ENCODE data around the gene ABCA2.

The ABCA2 gene

DNA sequence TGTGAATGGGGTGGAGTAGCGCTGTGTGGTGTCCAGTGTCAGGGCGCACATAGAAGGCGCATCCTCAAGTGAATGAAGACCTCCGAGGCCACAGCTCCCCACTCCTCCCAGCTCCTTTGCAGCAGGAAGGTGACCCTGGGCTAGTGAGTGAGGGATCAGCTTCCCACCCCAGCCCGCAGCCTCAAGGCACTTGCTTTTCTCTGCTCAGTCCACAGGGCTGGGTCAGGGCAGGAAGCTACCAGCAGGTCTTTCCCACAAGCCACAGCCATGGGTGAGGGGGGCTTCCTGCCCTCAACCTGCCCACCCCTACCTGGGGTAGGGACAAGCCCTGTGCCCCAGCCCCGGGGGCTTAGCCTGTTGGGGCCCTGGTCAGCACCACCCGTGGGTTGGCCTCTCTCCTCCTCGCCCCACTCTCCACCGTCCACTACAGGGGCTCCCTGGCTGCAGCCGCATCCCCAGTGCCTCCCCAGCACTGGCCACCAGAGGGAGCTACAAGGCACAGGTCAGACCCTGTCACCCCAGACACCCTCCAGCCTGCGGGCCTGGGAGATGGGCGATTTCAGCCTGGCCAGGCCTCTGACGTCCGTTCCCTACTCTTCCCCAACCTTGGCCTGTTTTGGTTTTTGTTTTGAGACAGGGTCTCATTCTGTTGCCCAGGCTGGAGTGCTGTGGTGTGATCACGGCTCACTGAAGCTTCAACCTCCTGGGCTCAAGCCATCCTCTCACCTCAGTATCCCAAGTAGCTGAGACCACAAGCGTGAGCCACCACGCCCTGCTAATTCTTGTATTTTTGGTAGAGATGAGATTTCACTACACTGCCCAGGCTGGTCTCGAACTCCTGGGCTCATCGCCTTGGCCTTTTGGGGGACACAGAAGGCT lies 1.3 kb upstream of the ABCA2 start:
- DNase-seq, result peak; percentile 76

DNA sequence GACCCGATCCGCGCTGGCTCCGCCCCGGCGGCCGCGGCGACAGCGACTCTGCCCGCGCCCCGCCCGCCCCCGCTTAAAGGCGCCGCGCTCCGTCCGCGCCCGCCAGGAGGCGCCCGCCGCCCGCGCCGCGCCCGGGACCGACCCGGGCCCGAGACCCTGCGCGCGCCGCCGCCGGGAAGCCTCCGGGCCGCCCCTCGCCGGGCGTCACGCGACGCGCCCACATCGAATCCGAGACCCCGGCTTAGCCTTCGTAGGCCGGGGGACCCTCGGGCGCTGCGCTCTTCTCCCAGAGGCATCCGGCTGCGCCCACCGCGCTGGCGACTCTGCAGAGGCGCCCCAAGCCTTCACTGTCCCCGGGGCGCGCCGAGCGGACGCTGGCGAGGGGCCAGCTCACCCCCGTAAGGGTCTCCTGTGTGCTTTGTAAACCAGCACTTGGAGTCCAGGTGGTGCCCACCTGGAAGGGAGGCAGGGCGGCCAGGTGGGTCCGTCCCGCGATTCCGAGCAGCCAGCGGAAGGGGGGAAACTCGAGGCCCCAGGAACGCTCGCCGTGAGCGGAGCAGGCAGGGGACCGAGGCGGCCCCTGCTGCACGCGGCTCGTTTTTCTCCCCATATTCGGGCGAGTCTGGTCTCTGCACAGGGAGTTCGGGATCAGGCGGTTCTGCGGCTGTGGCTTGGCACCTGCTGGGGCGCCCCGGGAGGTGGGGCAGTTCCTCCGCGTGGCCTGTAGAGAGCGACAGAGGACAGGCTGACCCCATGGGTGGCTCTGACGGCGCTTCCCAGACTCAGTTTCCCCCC lies 423 bp upstream of the ABCA2 start:
- peak; percentile 84 for DNase-seq

DNA sequence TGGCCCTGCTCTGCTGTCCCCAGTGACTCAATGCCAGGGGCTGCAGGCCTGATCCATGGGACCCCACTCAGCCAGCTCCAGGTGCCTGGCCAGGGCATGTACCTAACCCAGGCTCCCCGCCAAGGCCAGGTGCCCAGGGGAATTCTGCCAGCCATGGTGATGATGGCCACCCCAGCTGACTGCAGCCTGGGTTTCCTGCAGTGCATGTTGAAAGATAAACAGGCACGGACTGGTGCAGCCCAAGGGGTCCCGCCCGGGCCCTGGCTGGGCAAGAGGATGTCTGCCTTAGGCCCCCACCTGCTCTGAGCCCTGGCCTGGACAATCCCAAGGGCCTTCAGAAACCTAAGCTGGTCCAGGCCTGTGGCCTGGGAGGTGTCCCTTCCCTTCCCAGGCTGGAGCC lies 1.2 kb downstream of the ABCA2 start:
- DNase-seq, result no peak

DNA sequence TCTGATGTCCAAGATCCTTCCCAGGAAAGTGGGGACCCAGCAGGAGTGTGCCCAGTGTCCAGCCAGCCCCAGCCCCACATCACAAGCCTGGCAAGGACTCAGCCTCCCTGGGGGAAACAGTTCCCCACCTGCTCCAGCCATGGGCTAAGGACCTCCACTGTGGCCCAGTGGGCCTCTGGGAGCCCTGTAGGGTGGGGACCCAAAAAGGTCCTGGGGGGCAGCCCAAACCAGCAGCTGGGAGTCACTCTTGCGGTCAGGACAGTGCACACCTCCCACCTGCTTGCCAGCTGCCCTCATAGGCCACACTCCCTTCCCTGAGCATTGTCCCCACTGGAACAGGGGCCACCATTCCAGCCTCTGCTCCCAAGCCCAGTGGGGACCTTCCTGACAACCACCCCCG lies 1.7 kb downstream of the ABCA2 start:
- DNase-seq, result no peak

DNA sequence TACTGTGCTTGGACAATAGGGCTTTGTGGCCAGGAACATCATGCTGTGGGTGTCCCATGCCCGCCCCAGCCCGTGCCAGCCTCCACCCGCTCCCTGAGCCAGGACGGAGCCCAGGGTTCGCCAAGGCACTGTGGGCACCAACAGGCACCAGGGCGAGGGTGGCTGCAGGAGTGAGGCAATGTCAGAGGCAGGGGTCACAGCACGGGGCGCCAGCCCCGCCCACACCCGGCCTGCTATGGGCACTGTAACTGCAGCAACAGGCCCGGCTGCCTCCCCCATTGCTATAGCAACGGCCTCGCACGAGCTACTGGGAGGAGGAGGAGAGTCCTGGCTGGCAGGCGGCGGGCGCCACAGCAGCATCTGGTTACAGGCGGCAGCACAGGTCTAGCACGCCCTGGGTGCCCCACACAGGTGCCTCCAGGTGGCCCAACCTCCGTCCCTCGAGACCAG lies 2.5 kb downstream of the ABCA2 start:
- peak; percentile 73 for DNase-seq

DNA sequence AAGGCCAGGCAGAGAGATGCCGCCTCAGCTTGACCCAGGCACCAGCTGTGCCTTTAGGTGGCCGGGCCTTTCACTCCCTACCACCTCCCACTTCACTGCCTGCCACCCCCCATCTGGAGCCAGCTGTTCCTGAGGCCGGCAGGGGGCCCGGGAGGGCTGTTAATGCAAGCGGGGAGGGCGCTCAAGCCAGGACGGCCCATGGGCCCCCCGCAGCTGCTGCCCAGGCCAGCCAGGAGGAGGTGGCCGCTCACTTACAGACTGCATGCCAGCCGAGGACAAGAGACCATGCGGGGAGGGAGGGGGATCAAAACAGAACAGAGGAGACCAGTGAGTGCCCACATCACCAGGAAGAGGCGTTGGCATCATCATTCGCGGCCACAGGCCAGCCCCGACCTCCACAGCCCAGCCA lies 4.5 kb downstream of the ABCA2 start:
- DNase-seq, result no peak

DNA sequence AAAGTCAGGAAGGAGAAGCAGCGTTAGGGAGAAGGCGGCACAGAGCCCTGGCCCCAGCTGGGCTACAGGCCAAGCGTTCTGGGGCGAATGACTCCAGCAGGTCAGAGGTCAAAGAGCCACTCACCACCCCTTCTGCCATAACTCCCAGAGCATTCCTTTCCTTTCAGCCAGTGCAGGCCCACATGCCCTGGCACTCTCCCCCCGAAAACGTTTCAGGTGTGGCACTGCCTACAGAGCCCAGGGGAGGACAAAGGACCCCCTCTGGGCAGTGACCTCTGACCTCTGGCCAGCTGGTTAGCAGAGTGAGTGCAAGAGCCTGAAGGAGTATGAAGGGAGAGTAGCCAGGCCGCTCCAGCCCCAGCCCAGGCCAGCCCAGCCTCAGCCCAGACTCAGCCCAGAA lies 4.9 kb downstream of the ABCA2 start:
- DNase-seq, result no peak

DNA sequence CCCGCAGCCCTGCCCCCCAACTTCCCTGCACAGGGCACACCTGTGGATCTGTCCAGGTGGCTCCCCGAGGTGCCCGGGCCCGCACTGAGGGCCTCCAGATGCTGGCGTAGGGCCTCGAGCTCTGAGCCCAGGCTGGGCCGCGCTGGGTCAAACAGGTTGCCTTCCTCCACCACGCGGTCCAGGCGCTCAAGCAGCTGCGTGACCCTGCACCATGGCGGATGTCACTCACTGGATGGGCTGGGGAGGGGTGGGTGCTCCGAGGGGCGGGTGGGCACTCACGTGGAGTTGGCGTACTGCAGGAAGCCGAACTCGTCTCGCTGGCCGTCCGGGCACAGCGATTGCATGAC lies 5.4 kb downstream of the ABCA2 start:
- no peak for DNase-seq

DNA sequence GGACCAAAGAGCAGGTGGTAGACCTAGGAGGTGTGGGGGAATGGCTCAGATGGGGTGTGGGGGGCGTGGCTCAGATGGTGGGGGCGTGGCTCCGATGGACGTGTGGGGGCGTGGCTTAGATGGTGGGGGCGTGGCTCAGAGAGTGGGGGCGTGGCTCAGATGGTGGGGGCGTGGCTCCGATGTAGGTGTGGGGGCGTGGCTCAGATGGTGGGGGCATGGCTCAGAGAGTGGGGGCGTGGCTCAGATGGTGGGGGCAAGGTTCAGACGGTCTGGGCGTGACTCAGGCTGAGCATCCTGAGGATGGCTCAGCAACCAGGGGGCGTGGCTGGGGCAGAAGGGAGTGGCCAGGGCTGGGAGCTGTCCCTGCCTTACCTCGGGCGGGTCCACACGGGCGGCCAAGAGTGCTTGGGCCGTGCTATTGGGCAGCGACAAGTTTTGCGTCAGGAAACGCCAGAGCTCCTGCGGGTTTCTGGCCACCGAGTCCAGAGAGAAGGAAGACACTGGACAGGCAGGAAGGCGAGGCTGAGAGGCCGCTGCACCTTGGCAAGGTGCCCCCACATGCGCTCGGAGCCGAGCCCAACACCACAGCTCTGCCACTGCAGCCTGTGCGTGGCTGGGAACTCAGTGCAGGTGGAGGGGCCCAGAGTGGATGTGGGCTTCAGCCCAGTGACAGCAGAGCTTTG lies 5.9 kb downstream of the ABCA2 start:
- no peak for DNase-seq

DNA sequence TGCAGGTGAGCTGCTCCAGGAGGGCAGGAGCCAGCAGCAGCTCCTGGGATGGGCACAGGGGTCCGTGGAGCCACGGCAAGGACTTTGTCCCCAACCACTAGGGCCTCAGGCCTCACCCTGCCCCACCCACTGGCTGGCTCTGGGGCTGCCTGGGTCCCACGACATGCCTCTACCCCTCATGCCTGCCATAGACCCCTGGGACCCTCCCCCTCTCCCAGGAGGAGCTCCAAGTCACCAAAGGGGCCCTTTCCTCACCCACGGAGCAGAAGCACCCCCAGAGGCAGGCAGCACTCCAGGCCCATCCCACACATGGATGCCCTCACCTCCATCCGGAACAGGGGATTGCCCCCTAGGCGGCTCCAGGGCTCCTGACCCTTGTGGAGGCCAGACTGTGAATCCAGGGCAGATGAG lies 6.5 kb downstream of the ABCA2 start:
- DNase-seq, result no peak

DNA sequence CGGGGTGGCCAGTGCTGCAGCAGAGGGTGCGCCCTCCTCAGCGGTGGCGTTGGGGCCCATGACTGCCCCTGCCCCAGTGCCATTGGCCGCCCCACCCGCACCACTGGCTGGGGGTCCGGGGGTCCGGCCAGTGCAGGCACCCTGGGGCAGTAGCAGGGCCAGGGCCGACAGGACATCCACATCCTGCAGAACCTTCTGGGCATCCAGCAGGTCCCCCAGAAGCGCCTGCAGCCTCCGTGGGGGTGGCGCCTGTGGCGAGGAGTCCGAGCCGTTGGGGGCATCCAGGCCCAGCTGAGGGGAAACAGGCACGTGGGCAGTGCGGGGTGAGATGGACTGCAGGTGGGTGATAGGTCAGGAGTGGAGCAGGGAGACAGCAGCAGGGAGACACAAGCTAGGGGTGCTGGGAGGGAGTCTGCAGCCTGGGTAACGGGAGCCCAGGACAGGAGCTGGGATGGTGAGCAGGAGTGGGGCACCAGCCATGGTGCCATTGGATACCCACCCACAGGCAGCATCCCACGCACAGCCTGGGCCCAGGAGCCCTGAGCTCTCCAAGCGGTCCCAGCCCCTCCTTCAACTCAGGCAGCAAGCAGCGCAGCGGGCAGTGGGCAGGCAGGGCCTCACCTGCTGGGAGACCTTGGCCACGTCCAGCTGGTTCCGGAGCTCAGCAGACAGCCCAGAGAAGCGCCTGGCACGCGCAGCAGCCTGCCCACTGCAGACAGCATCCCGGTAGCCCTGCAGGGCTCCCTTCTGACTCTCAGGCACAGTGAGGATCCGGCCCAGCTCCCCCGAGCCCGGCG lies 7.1 kb downstream of the ABCA2 start:
- DNase-seq, result no peak

DNA sequence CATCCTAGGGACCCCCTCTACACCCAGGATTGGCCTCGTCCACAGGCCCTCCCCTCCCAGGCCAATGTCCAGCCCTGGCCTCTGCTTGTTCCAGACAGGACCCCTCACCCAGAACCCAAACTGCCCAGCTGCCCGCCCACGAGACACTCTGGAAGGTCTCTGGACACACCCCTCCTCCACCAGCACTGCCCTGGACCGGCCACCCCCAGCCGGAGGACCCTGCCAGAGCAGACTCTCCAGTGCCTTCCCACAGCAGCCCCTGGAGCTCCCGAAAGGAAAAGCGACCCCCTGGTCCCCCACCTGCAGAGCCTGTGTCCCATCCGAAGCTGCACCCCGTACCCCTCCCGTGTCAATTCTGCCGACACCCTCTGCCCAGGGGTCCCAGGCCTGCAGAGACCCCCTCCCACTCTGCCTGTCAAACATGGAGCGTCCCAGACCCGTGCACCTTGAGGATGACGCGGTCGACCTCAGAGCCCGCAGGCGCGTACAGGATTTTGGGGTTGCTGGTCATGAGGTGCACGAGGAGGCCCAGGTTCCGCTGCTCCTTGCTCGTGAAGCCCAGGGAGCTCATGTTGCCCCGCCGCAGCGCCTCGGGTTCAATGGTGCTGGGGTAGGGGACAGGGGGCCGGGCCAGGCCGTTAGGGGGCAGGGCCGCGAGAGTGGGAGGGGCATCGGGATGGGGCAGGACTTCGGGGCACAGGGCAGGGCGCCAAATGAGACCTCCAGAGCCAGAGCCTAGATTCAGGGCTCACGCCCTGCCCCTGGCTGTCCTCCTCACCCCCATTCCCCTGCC lies 8.0 kb downstream of the ABCA2 start:
- DNase-seq, result no peak

DNA sequence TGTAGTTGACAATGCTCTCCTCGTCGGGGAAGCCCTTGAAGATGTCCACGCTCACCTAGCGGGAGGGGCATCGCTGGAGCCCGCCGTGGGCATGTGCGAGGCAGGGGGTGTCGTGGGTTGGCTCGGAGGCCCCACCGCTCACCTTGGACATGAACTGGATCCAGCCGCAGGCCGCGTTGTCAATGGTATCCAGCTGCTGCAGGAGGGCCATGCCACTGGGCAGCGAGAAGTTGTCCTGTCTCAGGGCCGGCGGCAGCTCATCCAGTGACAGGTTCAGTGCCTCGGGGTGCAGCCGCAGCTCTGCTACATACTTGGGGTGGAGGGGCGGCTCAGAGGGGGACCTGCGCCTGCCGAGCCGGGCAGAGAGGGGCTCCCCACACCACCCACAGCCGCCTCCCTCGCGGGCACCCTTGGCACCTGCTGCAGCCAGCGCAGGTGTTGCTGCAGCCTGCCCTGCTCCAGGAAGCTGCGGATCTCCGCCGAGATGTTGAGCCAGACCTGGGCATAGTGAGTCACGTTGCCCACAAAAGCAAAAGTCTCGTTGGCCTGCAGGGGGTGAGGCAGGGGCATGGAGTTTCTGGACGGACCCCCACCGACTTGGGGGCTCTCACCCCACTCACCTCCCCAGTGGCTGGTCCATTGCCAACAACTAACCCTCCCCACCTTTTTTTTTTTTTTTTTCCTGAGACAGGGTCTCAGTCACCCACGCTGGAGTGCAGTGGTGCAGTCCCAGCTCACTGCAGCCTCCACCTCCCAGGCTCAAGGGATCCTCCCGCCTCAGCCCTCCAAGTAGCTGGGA lies 9.1 kb downstream of the ABCA2 start:
- DNase-seq, result no peak

DNA sequence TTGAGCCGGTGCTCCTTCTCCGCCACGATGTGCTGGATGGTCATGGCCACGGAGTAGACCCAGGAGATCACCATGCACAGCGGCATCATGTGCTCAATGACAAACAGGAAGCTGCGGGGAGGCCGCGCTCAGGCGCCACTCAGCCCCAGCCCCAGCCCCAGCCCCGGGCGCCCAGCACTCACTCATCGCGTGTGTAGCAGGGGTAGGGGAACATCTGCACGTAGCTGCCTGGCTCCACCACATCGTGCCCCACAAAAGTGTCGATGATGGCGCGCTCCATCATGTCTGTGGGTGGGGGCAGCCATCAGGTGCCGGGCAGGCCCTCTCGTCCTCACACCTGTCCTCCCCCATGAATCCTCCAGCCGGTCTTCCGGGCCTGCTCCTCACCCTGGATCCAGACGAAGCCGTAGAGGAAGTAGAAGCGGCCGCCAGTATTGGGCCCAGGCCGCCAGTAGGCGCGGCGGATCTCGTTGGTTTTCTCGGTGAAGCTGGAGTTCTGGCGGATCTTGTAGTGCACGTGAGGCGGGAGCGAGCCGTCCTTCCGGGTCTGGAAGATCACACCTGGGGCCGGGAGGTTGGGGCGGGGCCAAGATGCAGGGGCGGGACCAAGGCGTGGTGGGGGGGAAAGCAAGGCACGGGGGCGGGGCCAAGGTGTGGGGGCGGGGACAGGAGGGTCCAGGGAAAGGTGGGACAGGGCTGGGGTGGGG lies 10.1 kb downstream of the ABCA2 start:
- DNase-seq, result no peak

DNA sequence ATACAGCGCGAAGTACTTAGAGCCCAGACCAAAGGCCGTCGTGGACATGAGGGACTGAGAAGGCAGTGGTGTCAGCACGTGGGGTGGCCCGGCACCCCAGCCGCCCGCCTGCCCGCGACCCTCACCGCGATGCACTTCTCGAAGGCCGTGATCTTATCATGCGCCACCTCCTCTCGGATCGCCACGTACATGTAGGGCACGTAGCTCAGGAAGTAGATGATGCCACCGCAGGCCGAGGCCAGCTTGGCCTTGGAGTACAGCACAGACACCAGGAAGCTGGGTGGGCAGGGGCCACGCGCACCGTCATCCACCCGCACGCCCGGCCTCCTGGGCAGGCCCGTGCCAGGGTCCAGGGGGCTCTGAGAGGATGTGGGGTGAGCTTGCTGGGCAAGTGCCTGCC lies 11.0 kb downstream of the ABCA2 start:
- no peak for DNase-seq

DNA sequence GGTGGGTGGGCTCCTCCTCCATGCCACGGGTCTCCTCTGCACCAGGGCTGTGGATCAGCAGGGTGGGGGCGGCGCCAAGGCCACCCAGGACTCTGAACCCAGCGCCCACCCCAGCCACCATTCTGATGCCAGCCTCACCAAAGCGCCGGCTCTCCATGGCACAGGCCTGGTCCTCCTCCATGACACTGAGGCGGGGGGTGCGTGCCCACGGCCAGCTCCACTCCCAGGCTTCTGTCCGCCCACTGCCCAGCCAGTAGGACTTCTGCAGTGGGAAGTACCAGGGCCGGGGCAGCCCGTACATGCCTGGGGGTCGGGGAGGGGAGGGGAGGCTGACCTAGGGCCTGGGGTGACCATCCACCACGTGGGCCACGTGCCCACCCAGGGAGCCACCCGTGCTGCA lies 11.6 kb downstream of the ABCA2 start:
- DNase-seq, result no peak

DNA sequence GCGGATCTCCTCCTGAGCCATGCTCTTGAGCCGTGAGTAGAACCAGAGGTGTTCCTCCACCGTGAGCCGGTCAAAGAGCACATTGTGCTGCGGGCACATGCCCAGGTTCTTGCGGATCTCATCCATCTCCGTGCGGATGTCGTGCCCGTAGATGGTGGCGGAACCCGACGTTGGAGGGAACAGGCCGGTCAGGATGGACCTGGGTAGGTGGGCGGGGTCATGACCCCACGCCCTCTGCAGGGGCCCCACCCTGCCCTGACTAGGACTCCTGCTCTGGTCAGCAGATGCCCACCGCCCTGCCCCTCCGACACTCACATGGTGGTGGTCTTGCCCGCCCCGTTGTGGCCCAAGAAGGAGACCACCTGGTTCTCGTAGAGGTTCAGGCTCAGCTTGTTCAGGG lies 12.1 kb downstream of the ABCA2 start:
- no peak for DNase-seq

DNA sequence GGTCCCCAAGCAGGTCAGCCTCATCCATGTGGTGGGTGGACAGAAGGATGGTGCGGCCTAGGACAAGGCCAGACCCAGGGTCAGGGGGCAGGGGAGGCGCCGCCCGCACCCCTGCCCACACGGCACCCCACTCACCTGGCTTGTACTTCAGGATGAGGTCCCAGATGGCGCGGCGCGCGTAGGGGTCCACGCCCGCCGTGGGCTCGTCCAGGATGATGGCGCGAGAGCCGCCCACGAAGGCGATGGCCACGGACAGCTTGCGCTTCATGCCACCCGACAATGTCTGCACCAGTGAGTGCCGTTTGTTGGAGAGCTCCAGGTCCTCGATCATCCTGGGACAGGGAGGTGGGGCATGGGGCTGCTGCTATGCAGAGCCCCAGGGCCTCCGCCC lies 12.5 kb downstream of the ABCA2 start:
- no peak for DNase-seq

DNA sequence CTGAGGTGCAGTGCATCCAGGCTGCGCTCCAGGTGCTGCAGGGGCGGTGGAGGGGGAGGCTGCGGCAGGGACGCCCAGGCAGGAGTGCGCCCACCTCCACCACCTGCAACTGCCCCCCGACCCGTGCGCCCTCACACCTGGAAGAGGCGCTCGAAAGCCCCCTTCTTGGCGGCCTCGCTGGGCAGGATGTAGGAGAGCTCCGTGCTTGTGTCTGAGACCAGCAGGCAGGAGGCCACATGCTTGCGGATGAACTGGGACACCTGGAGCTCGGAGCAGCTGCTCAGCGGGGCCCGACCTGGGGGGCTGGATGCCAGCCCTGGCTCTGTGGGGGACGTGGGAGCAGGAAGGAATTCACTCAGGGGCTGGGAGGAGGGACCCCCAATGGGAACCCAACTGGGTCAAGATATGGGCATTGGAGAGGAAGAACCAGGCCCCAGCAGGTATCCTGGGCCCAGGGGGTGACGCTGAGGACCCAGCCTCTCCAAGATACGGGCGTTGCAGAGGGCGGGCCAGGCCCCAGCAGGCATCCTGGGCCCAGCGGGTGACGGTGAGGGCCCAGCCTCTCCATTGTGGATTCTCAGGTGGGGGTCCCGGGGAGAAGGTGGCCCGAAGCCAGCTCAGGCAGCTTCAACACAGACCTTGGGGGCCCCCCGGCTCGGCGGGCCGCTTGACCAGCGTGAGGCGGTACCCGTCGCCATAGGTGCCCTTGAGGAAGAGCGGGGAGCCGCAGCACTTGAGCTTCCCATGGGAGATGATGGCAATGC lies 13.1 kb downstream of the ABCA2 start:
- no peak for DNase-seq

Measured in right kidney (tissue), 1 donor.